Gastroesophageal sphincter (tissue), 4 donors: ENCODE results near the gene FAM124A. TPM values are rescaled to one million over a fixed set of nuclear protein-coding genes. Genes with fewer than 3 reads are reported as not detected.

Experiments used
- ATAC-seq: fragments of 150-250 bp; one replicate; pipeline ENCODE4 v1.9.1; 2016; ENCODE audit warnings: mild to moderate bottlenecking, moderate library complexity
- H3K27ac ChIP-seq, 4 donors: fragments of 200-600 bp; sonication (generic) in 3 of 4; 1 replicate in 3 of 4; 2 replicates in 1 of 4; pipeline ENCODE4 v1.5.1; 2016 to 2019
- H3K27me3 ChIP-seq: fragments of 200-600 bp; sonication (generic); one replicate; pipeline ENCODE4 v1.5.1; 2019
- H3K36me3 ChIP-seq, 2 donors: fragments of 200-600 bp; sonication (generic); one replicate each; pipeline ENCODE4 v1.5.1; 2019; ENCODE audit warnings: control low read depth in 1 of 2
- H3K4me1 ChIP-seq, 3 donors: fragments of 200-600 bp; sonication (generic); 1 replicate in 2 of 3; 2 replicates in 1 of 3; pipeline ENCODE4 v1.5.1; 2016 to 2019; ENCODE audit warnings: control low read depth in 2 of 3
- H3K4me3 ChIP-seq, 2 donors: fragments of 200-600 bp; sonication (generic); one replicate each; pipeline ENCODE4 v1.5.1; 2019; ENCODE audit warnings: mild to moderate bottlenecking in 1 of 2, moderate library complexity in 1 of 2
- H3K9me3 ChIP-seq, 3 donors: fragments of 200-600 bp; sonication (generic); one replicate each; pipeline ENCODE4 v1.5.1; 2017 to 2019; ENCODE audit warnings: control low read depth in 2 of 3
- EP300 ChIP-seq: sonication (generic); formaldehyde crosslinking; IDR thresholded peaks from one replicate; pipeline ENCODE4 v1.6.1; 2017; ENCODE audit warnings: antibody characterized with exemption, mild to moderate bottlenecking
- POLR2A ChIP-seq, 2 donors: fragments of 450-650 bp; IDR thresholded peaks; one replicate each; pipeline ENCODE4 v1.6.1; 2017; ENCODE audit warnings: antibody characterized with exemption in 2 of 2, mild to moderate bottlenecking in 2 of 2, moderate library complexity in 1 of 2
- POLR2AphosphoS5 ChIP-seq: sonication (generic); formaldehyde crosslinking; IDR thresholded peaks from one replicate; pipeline ENCODE4 v1.6.1; 2017; ENCODE audit warnings: antibody characterized with exemption
- whole genome bisulfite sequencing, 2 donors: methylation state at CpG; one replicate each; pipeline ENCODE4 v1.1.5; 2018; ENCODE audit warnings: low coverage in 1 of 2; 5-methylcytosine and 5-hydroxymethylcytosine counted together
- total RNA-seq, 4 donors: library from RNA; depleted of rRNA; stranded (reverse); fragments of >200 nt; gene quantifications; one replicate each; pipeline ENCODE4 v1.1.0, GENCODE V29; 2016
- TF ChIP-seq, protein P1 (sequence below), 4 experiments: fragments of 200-600 bp in 2 of 4; fragments of 450-650 bp in 2 of 4; sonication (generic) in 1 of 4; IDR thresholded peaks; one replicate each; pipeline ENCODE4 v1.5.1; 2017 to 2019; ENCODE audit warnings: antibody characterized with exemption in 4 of 4, mild to moderate bottlenecking in 2 of 4, moderate library complexity in 2 of 4

The FAM124A gene
- total RNA-seq, 4 donors from 2014 or later: 13.7 to 23.2 (median 15.2) TPM

GRCh38 chr13:51213173-51213728 is 8.9 kb upstream of the FAM124A start:
- H3K9me3 ChIP-seq: no peaks in the 10 kb centered on the region
- TF ChIP-seq EP300: no peak
- peak; percentile 22 for TF ChIP-seq POLR2AphosphoS5
- H3K27ac ChIP-seq: no peak overlapping the region
- no peak overlapping the region for H3K4me3 ChIP-seq
- H3K27me3 ChIP-seq: peaks cover 21% of the 10 kb centered on the region
- no peak for ATAC-seq
- H3K36me3 ChIP-seq: no peaks in the 10 kb centered on the region
- WGBS, 2 donors: 50 to 63% methylated on average over 1 to 6 of the region's 6 CpGs
- no peaks in the 10 kb centered on the region for H3K4me1 ChIP-seq

DNA sequence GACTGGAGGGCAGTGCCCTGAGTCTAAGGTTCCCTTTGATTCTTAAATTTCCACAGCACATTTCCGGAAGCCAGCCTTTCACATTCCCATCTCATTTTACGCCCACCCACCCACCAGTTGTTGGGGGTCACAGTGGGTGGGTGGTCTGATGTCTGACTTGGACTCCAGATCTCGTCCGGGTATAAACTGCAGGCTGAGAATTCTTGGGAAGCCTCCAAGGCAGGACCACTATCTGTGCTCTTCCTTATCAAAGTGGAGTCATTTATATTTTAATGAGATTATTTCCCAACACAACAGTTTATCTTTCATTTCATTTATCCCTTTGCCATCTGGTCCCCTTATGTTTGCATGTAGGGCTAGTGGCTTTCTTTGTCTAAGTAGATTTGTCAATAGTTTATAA is 3.6 kb upstream of the FAM124A start:
- Histone ChIP-seq H3K27ac (no peak overlapping the region), H3K27me3 (peaks cover 9% of the 10 kb centered on the region), H3K4me3 (no peak overlapping the region), H3K36me3 (no peaks in the 10 kb centered on the region), H3K9me3 (no peaks in the 10 kb centered on the region), H3K4me1 (peaks cover 0 to 20% (median 0%) of the 10 kb centered on the region in 3 donors)
- no peak for ATAC-seq
- TF ChIP-seq POLR2A (IDR thresholded peaks at IDR 0.05) (no peak), POLR2AphosphoS5 (no peak), EP300 (no peak)
- TF ChIP-seq, protein P1, sequence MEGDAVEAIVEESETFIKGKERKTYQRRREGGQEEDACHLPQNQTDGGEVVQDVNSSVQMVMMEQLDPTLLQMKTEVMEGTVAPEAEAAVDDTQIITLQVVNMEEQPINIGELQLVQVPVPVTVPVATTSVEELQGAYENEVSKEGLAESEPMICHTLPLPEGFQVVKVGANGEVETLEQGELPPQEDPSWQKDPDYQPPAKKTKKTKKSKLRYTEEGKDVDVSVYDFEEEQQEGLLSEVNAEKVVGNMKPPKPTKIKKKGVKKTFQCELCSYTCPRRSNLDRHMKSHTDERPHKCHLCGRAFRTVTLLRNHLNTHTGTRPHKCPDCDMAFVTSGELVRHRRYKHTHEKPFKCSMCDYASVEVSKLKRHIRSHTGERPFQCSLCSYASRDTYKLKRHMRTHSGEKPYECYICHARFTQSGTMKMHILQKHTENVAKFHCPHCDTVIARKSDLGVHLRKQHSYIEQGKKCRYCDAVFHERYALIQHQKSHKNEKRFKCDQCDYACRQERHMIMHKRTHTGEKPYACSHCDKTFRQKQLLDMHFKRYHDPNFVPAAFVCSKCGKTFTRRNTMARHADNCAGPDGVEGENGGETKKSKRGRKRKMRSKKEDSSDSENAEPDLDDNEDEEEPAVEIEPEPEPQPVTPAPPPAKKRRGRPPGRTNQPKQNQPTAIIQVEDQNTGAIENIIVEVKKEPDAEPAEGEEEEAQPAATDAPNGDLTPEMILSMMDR (IDR thresholded peaks at IDR 0.05): no peak
- WGBS, 2 donors: 64 to 78% methylated on average over 3 to 4 of the region's 4 CpGs

DNA sequence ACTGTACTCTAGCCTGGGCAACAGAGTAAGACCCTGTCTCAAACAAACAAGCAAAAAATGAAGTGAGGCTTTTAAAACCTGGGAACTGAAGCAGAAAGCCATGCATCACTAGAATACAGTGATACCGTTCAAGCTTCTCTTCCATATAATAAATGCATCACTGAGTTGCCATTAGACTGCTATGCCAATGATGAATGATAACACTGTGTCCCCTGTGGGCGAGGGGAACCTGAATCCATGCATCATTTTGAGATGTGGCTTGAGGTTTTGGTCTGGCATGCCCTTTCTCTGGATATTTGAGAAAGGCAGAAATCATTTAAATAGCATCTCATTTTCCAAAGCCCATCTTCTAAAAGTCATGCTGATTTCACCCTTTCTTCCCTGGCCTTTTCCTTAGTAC is 1.5 kb upstream of the FAM124A start:
- no peak overlapping the region for H3K27ac ChIP-seq
- TF ChIP-seq POLR2AphosphoS5 (no peak), EP300 (no peak), POLR2A (IDR thresholded peaks at IDR 0.05) (no peak)
- TF ChIP-seq, protein P1 (IDR thresholded peaks at IDR 0.05): no peak
- no peaks in the 10 kb centered on the region for H3K27me3 ChIP-seq
- H3K36me3 ChIP-seq: no peaks in the 10 kb centered on the region
- no peaks in the 10 kb centered on the region for H3K9me3 ChIP-seq
- no peak for ATAC-seq
- WGBS, 2 donors: 100% methylated on average over 2 of the region's 2 CpGs
- peaks cover 0 to 40% (median 0%) of the 10 kb centered on the region in 3 donors for H3K4me1 ChIP-seq
- no peak overlapping the region for H3K4me3 ChIP-seq

DNA sequence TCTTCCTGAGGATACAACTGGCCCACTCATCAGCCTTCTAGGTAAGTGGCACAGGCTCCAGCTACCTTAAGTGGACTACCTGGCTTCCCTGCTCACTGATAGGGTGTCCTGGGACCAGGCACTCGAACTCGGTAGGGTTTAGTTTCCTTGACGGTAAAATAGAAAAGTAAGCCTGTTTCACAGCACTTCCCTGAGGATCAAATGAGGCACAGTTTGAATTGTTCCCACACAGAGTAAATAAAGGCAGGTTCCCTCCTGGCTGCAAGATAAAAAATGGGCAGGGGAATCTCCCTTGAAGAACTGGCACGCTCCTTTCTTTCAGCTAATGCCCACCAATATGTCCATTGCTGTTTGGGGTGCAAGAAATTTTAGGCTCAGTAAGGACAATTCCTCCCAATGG is 1.1 kb upstream of the FAM124A start:
- Histone ChIP-seq H3K4me1 (peaks cover 0 to 43% (median 0%) of the 10 kb centered on the region in 3 donors), H3K27ac (no peak overlapping the region), H3K27me3 (no peaks in the 10 kb centered on the region), H3K4me3 (no peak overlapping the region), H3K36me3 (no peaks in the 10 kb centered on the region), H3K9me3 (no peaks in the 10 kb centered on the region)
- no peak for ATAC-seq
- TF ChIP-seq POLR2AphosphoS5 (no peak), EP300 (no peak), POLR2A (IDR thresholded peaks at IDR 0.05) (no peak)
- TF ChIP-seq, protein P1 (IDR thresholded peaks at IDR 0.05): no peak
- WGBS, 2 donors: 85 to 100% methylated on average over 1 to 4 of the region's 4 CpGs

- H3K4me3 ChIP-seq: peak overlapping the region; percentile 70 to 84
- no peaks in the 10 kb centered on the region for H3K27me3 ChIP-seq
- TF ChIP-seq POLR2AphosphoS5 (no peak), EP300 (no peak), POLR2A (IDR thresholded peaks at IDR 0.05) (no peak)
- TF ChIP-seq, protein P1 (IDR thresholded peaks at IDR 0.05): no peak
- peak overlapping the region in 3 of 4 donors; percentile 87 to 94 (median 87) for H3K27ac ChIP-seq
- no peaks in the 10 kb centered on the region for H3K9me3 ChIP-seq
- 6 to 9% methylated on average over 5 to 7 of the region's 11 CpGs for WGBS, 2 donors
- H3K36me3 ChIP-seq: no peaks in the 10 kb centered on the region
- peaks cover 0 to 48% (median 0%) of the 10 kb centered on the region in 3 donors for H3K4me1 ChIP-seq
- no peak for ATAC-seq
These were observed 543 bp upstream of the FAM124A start for GRCh38 chr13:51221674-51222036.
